Activated CD8-positive, alpha-beta memory T cell treated with anti-CD3 and anti-CD28 coated beads, Interleukin-2, amount 10 ng/mL, durations not matched to agents 7 days and 5 days (primary cell): Measurements from ENCODE around the gene SMIM14. TPM values are rescaled to one million over a fixed set of nuclear protein-coding genes. Genes with fewer than 3 reads are reported as not detected.
"Not testable (repeated sequence)": the region's sequence is repeated elsewhere in the genome, so short reads cannot be mapped to it uniquely, and the experiment has no call there.

Experiments used
- ATAC-seq: fragments of 150-1000 bp; cut with Tn5 transposase; one replicate; pipeline ENCODE4 v1.10.0; 2021; ENCODE audit warnings: moderate library complexity
- CTCF ChIA-PET: fragments of 350-600 bp; sonication (Branson Sonifier 250); formaldehyde crosslinking; loops from one replicate; lab custom pipeline; 2021; ENCODE audit warnings: antibody characterized with exemption; lab: Charles Lee
- DNase-seq: peaks from one replicate; pipeline ENCODE4 v3.0.0-alpha.2; 2020
- H3K27ac Mint-ChIP-seq: one replicate; pipeline ENCODE4 v1.8.0; 2021; ENCODE audit warnings: mild to moderate bottlenecking, mixed read lengths
- H3K27me3 Mint-ChIP-seq: one replicate; pipeline ENCODE4 v1.8.0; 2021; ENCODE audit warnings: mixed read lengths
- H3K36me3 Mint-ChIP-seq: one replicate; pipeline ENCODE4 v1.8.0; 2021; ENCODE audit warnings: mild to moderate bottlenecking, mixed read lengths
- H3K4me1 Mint-ChIP-seq: one replicate; pipeline ENCODE4 v1.8.0; 2021; ENCODE audit warnings: mixed read lengths
- H3K4me3 Mint-ChIP-seq: one replicate; pipeline ENCODE4 v1.8.0; 2021; ENCODE audit warnings: mild to moderate bottlenecking, moderate library complexity, mixed read lengths
- H3K9me3 Mint-ChIP-seq: one replicate; pipeline ENCODE4 v1.8.0; 2022; ENCODE audit warnings: low read depth, mixed read lengths
- total RNA-seq, 2 experiments: library from RNA; stranded (reverse); gene quantifications; one replicate each; pipeline ENCODE4 v1.2.3, GENCODE V29; 2021

The SMIM14 gene
- total RNA-seq, 2 experiments from 2014 or later = 1.8 to 3.3 TPM

- no peak overlapping the region for H3K27ac Mint-ChIP-seq
- no peak for ATAC-seq
- H3K4me3 Mint-ChIP-seq = no peak overlapping the region
- H3K27me3 Mint-ChIP-seq = peaks cover under 1% of the 10 kb centered on the region
- H3K4me1 Mint-ChIP-seq = peaks cover 20% of the 10 kb centered on the region
- no peak for DNase-seq
- H3K9me3 Mint-ChIP-seq = no peaks in the 10 kb centered on the region
- CTCF ChIA-PET = interaction anchor here (0.7 to 1.5 kb wide), 2 partner anchors 10 to 190 kb away, joined by 3 read pairs; no protein-coding TSS in a partner anchor
- no peaks in the 10 kb centered on the region for H3K36me3 Mint-ChIP-seq
Observed at GRCh38 chr4:39658756-39659155, 20.1 kb upstream of the SMIM14 start.

DNA sequence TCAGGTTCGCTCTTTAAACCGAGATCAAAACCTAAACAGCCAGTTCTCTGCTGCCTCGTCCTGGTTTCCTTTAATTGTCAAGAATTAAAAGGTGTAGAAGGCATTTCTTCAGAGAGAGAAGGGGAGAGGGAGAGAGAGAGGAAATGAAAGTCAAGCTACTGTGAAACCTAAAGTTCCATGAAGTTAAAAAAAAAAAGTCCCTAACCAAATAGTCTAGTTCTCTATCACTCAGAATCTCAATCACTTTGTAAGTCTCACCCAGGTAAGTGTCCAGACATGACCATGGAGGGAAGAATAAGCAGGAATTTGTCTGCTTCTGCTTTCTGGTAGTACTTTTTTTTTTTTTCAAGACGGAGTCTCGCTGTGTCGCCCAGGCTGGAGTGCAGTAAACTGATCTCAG lies 18.8 kb upstream of the SMIM14 start:
- no peak for DNase-seq
- no peak for ATAC-seq
- H3K27ac Mint-ChIP-seq = no peak overlapping the region
- H3K27me3 Mint-ChIP-seq = peaks cover 2% of the 10 kb centered on the region
- CTCF ChIA-PET = interaction anchor here (1.5 kb wide), 1 partner anchor 188 kb away, joined by 3 read pairs; no protein-coding TSS in a partner anchor
- H3K4me1 Mint-ChIP-seq = peaks cover 20% of the 10 kb centered on the region
- H3K36me3 Mint-ChIP-seq = no peaks in the 10 kb centered on the region
- no peak overlapping the region for H3K4me3 Mint-ChIP-seq
- no peaks in the 10 kb centered on the region for H3K9me3 Mint-ChIP-seq

- DNase-seq, ATAC-seq, H3K27me3 Mint-ChIP-seq, CTCF ChIA-PET, H3K36me3 Mint-ChIP-seq, H3K4me3 Mint-ChIP-seq, H3K9me3 Mint-ChIP-seq, H3K27ac Mint-ChIP-seq: not testable (repeated sequence)
- H3K4me1 Mint-ChIP-seq = peaks cover 20% of the 10 kb centered on the region
Observed at GRCh38 chr4:39656638-39657037, 18.0 kb upstream of the SMIM14 start.

DNA sequence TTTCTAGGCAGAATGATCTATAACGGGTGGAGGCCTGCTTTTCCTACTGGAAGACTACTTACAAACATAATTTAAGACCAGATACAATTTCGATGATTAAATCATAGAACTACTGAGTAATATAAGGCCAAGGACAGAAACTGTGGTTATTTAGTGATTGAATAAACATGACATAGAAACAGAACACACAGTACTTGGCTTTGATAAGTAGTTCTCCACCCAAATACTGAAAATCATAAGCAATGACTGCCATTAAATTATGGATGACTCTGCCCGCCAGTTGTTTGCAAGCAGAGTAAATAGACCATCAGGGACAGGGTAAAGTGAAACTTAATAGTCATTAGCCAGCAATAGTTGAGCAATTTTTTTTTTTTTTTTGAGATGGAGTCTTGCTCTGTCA lies 17.2 kb upstream of the SMIM14 start:
- CTCF ChIA-PET = interaction anchor here (0.5 kb wide), 1 partner anchor 1744 kb away, joined by 3 read pairs; no protein-coding TSS in a partner anchor
- H3K27ac Mint-ChIP-seq = no peak overlapping the region

GRCh38 chr4:39655211-39655610 lies 16.5 kb upstream of the SMIM14 start:
- H3K9me3 Mint-ChIP-seq = no peaks in the 10 kb centered on the region
- no peak for DNase-seq
- H3K4me1 Mint-ChIP-seq = peaks cover 20% of the 10 kb centered on the region
- no peak overlapping the region for H3K27ac Mint-ChIP-seq
- ATAC-seq = no peak
- CTCF ChIA-PET = interaction anchor here (0.5 kb wide), 1 partner anchor 1744 kb away, joined by 3 read pairs; no protein-coding TSS in a partner anchor
- H3K4me3 Mint-ChIP-seq = no peak overlapping the region
- peaks cover 2% of the 10 kb centered on the region for H3K27me3 Mint-ChIP-seq
- H3K36me3 Mint-ChIP-seq = no peaks in the 10 kb centered on the region

More for the DNA sequence above, 17.2 kb upstream of the SMIM14 start:
- Mint-ChIP-seq H3K36me3 (no peaks in the 10 kb centered on the region), H3K4me3 (no peak overlapping the region), H3K4me1 (peaks cover 20% of the 10 kb centered on the region), H3K9me3 (no peaks in the 10 kb centered on the region), H3K27me3 (peaks cover 2% of the 10 kb centered on the region)
- ATAC-seq (no peak), DNase-seq (no peak)

- H3K4me3 Mint-ChIP-seq, DNase-seq, H3K27me3 Mint-ChIP-seq, H3K36me3 Mint-ChIP-seq, CTCF ChIA-PET, ATAC-seq, H3K9me3 Mint-ChIP-seq, H3K4me1 Mint-ChIP-seq, H3K27ac Mint-ChIP-seq: not testable (repeated sequence)
Observed at GRCh38 chr4:39651586-39651985, 12.9 kb upstream of the SMIM14 start.

GRCh38 chr4:39649639-39650265 lies 11.1 kb upstream of the SMIM14 start:
- CTCF ChIA-PET = interaction anchor here (2.0 kb wide), 1 partner anchor 11 kb away, joined by 6 read pairs; the partner anchor contains the start of gene SMIM14
- no peaks in the 10 kb centered on the region for H3K4me1 Mint-ChIP-seq
- no peak for ATAC-seq
- H3K9me3 Mint-ChIP-seq = no peaks in the 10 kb centered on the region
- H3K27ac Mint-ChIP-seq = no peak overlapping the region
- H3K36me3 Mint-ChIP-seq = no peaks in the 10 kb centered on the region
- peaks cover 2% of the 10 kb centered on the region for H3K27me3 Mint-ChIP-seq
- H3K4me3 Mint-ChIP-seq = no peak overlapping the region
- DNase-seq = no peak

DNA sequence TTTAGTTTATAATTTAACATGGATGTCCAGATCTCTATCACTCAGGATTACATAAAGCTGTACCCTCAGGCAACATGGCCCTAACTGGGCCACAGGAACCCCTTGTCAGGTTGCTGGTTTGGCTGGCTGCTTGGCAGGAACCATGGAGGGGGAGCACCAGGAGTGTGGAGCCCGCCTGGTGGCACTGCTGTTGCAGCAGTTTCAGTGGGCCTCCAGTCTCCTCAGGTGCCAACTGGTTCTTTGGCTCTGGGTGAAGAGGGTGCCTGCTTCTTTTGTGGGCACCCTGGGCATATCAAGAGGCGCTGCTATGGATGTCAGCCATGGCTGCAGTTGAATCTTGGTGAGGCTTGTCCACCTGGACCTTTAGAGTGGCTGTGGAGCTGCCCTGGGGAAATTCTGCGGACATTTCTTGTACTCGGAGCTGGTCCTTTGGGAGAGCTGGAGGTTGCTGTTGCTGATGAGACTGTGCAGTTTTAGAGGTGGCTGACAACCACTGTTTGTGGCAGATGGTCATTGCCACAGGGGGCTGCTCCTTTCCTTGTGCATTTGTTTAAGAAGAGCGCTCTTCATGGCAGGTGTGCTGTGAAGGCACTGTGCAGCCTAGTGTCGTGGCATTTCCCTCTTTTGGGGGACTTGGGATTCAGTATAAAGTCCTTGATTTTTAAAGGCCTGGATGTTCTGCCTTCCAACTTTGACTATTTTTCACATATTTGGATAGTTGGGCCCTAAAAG lies 10.3 kb upstream of the SMIM14 start:
- CTCF ChIA-PET = interaction anchor here (0.6 to 2.0 kb wide), 2 partner anchors 9 to 11 kb away, joined by 3 to 6 read pairs; partner anchors contain the start of gene SMIM14
- no peak overlapping the region for H3K27ac Mint-ChIP-seq
- DNase-seq (no peak), ATAC-seq (no peak)
- peaks cover 2% of the 10 kb centered on the region for H3K27me3 Mint-ChIP-seq
- H3K4me1 Mint-ChIP-seq = no peaks in the 10 kb centered on the region
- H3K4me3 Mint-ChIP-seq = no peak overlapping the region
- H3K9me3 Mint-ChIP-seq = no peaks in the 10 kb centered on the region
- H3K36me3 Mint-ChIP-seq = no peaks in the 10 kb centered on the region

- Mint-ChIP-seq H3K4me3 (no peak overlapping the region), H3K27ac (no peak overlapping the region), H3K36me3 (no peaks in the 10 kb centered on the region), H3K4me1 (no peaks in the 10 kb centered on the region), H3K27me3 (no peaks in the 10 kb centered on the region), H3K9me3 (no peaks in the 10 kb centered on the region)
- ATAC-seq (no peak), DNase-seq (no peak)
- CTCF ChIA-PET = interaction anchor here (2.0 kb wide), 1 partner anchor 10 kb away, joined by 6 read pairs; the partner anchor contains the start of gene SMIM14
Observed at GRCh38 chr4:39648213-39648612, 9.5 kb upstream of the SMIM14 start.

DNA sequence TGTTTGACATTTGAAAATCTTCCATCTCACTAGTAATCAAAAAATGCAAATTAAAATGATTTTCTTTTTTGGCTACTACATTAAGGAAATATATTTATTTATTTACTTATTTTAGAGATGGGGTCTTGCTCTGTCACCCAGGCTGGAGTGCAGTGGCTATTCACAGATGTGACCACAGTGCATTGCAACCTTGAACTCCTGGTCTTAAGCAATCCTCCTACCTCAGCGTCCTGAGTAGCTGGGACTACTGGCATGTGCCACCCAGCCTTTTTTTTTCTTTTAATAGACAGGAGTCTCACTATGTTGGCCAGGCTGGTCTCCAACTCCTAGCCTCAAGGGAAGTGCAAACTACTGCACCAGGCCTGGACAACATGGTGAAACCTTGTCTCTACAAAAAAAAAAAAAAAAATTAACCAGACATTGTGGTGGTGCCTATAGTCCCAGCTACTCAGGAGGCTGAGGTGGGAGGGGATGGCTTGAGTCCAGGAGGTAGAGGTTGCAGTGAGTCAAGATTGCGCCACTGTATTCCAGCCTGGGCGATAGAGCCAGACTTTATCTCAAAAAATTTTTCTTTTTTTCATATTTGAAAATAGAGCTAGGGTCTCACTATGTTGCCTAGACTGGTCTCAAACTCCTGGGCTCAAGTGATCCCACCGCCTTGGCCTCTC lies 4.4 kb upstream of the SMIM14 start:
- DNase-seq = no peak
- H3K4me1 Mint-ChIP-seq = peaks cover 13% of the 10 kb centered on the region
- no peaks in the 10 kb centered on the region for H3K36me3 Mint-ChIP-seq
- H3K27ac Mint-ChIP-seq = no peak overlapping the region
- no peaks in the 10 kb centered on the region for H3K9me3 Mint-ChIP-seq
- no peak overlapping the region for H3K4me3 Mint-ChIP-seq
- H3K27me3 Mint-ChIP-seq = no peaks in the 10 kb centered on the region
- CTCF ChIA-PET = no interaction called here
- no peak for ATAC-seq

DNA sequence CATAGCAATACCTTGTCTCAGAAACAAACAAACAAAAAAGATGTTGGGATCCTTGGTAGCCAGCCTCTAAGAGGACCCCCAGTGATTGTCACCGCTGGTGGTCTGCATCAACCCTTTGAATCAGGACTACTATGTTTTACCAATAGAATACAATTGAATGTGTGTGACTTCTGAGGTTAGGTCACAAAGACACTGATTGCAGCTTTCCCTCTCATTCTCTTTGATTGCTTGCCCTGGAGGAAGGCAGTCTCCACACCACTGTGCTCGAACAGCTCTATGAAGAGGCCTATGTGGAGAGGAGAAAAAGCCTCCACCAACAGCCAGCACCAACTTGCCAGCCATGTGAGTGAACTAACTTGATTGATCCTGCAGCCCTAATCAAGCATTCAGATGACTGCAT lies 2.8 kb upstream of the SMIM14 start:
- peaks cover 5% of the 10 kb centered on the region for H3K27me3 Mint-ChIP-seq
- H3K4me1 Mint-ChIP-seq = peaks cover 24% of the 10 kb centered on the region
- CTCF ChIA-PET = interaction anchor here (1.3 kb wide), 1 partner anchor 22 kb away, joined by 4 read pairs; no protein-coding TSS in a partner anchor
- no peaks in the 10 kb centered on the region for H3K36me3 Mint-ChIP-seq
- H3K27ac Mint-ChIP-seq = no peak overlapping the region
- H3K9me3 Mint-ChIP-seq = no peaks in the 10 kb centered on the region
- DNase-seq (no peak), ATAC-seq (no peak)
- no peak overlapping the region for H3K4me3 Mint-ChIP-seq

GRCh38 chr4:39637586-39638353 lies 895 bp downstream of the SMIM14 start:
- H3K4me1 Mint-ChIP-seq = peaks cover 25% of the 10 kb centered on the region
- H3K36me3 Mint-ChIP-seq = no peaks in the 10 kb centered on the region

More at GRCh38 chr4:39637586-39638353, 895 bp downstream of the SMIM14 start:
- Mint-ChIP-seq H3K9me3 (no peaks in the 10 kb centered on the region), H3K27ac (peak overlapping the region; percentile 69), H3K27me3 (peaks cover 24% of the 10 kb centered on the region), H3K4me3 (peak overlapping the region; percentile 83)
- peak; percentile 51 for DNase-seq
- ATAC-seq = peak; percentile 28
- CTCF ChIA-PET = interaction anchor here (0.8 to 4.4 kb wide), 11 partner anchors 8 to 340 kb away, joined by 3 to 24 read pairs (median 4); partner anchors contain the start of genes PDS5A, UBE2K and UGDH
